Kidney (tissue), 22 donors: ENCODE results near the gene CCDC86. TPM values are rescaled to one million over a fixed set of nuclear protein-coding genes. Genes with fewer than 3 reads are reported as not detected.

ENCODE experiments used
- DNase-seq, 5 donors: peaks; one replicate each; pipeline ENCODE4 v3.0.0-alpha.2; 2013 to 2020
- FAIRE-seq: peaks from 2 replicates; lab custom pipeline; 2012; peaks lifted over from hg19 to GRCh38; lab: Jason Lieb, UNC
- H3K27ac ChIP-seq, 2 donors: one replicate each; pipeline ENCODE4 v1.7.0; 2013; ENCODE audit warnings: low read depth in 2 of 2, low read length in 2 of 2, inconsistent platforms in 1 of 2
- H3K27me3 ChIP-seq: one replicate; pipeline ENCODE4 v1.7.1; 2013; ENCODE audit warnings: low read length, inconsistent platforms; ENCODE audit not compliant: control insufficient read depth, insufficient read depth
- H3K36me3 ChIP-seq, 3 donors: one replicate each; pipeline versions ENCODE4 v1.7.0 to v1.7.1; 2013; ENCODE audit warnings: low read length in 3 of 3, control low read depth in 1 of 3, inconsistent platforms in 1 of 3; ENCODE audit not compliant: insufficient read depth in 3 of 3, control insufficient read depth in 2 of 3
- H3K4me1 ChIP-seq, 3 donors: one replicate each; pipeline versions ENCODE4 v1.7.0 to v1.7.1; 2013; ENCODE audit warnings: low read length in 3 of 3, inconsistent platforms in 1 of 3, low read depth in 1 of 3; ENCODE audit not compliant: control insufficient read depth in 2 of 3, insufficient read depth in 2 of 3
- H3K4me3 ChIP-seq, 3 donors: one replicate each; pipeline versions ENCODE4 v1.7.0 to v1.8.1; 2013; ENCODE audit warnings: low read length in 3 of 3, control low read depth in 1 of 3, inconsistent platforms in 1 of 3
- H3K9ac ChIP-seq, 3 donors: one replicate each; pipeline versions ENCODE4 v1.7.0 to v1.7.1; 2013; ENCODE audit warnings: low read length in 3 of 3, control low read depth in 1 of 3, inconsistent platforms in 1 of 3
- H3K9me3 ChIP-seq, 3 donors: one replicate each; pipeline versions ENCODE4 v1.7.0 to v1.7.1; 2013; ENCODE audit warnings: low read length in 3 of 3, control low read depth in 1 of 3, inconsistent platforms in 1 of 3; ENCODE audit not compliant: control insufficient read depth in 2 of 3, insufficient read depth in 1 of 3
- intact Hi-C: fragments of 100-400 bp; cut with DNase I; formaldehyde crosslinking; loops from one replicate; pipeline ENCODE4 v1.11.1; 2022
- long read RNA-seq, 10 donors: library from polyadenylated mRNA in 1 of 10; unstranded in 1 of 10; transcript quantifications; one replicate each; pipeline ENCODE4 v2.0.0 and lab custom pipeline, GENCODE V29; 2021 to 2026
- polyA plus RNA-seq: library from polyadenylated mRNA; stranded (reverse); fragments of 350-450 nt; fragmentation: Illumina TruSeq; extraction: RNeasy Lipid Tissue Mini Kit (QIAGEN cat#74804); gene quantifications from one replicate; pipeline ENCODE4 v1.2.3, GENCODE V29; 2014; ENCODE audit warnings: low read depth, low replicate concordance; ENCODE audit not compliant: insufficient read depth
- total RNA-seq: library from RNA; stranded (reverse); fragmentation: NEBNext Ultra II Directional; extraction: Animal tissue kit (Norgen Biotek cat#: 25700); gene quantifications from one replicate; pipeline ENCODE4 v1.2.1, GENCODE V29; 2021
- TF ChIP-seq, protein P1 (sequence below): IDR thresholded peaks from 3 replicates; pipeline ENCODE4 v1.5.1; 2012; ENCODE audit warnings: mild to moderate bottlenecking, moderate library complexity, borderline replicate concordance; ENCODE audit not compliant: insufficient read depth; ENCODE audit errors: extremely low read depth
- donor health status: control.
- donor health status: control.
- donor health status: control.
- donor health status: control.
- donor health status: control.
- donor health status: DM: yes; HTN: yes; CAD: no.
- donor health status: Normal renal cell carcinoma (clear cell type).

CCDC86 gene, protein sequence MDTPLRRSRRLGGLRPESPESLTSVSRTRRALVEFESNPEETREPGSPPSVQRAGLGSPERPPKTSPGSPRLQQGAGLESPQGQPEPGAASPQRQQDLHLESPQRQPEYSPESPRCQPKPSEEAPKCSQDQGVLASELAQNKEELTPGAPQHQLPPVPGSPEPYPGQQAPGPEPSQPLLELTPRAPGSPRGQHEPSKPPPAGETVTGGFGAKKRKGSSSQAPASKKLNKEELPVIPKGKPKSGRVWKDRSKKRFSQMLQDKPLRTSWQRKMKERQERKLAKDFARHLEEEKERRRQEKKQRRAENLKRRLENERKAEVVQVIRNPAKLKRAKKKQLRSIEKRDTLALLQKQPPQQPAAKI
- total RNA-seq (18.9 TPM), polyA plus RNA-seq (15.9 TPM)
- long read RNA-seq, donor 1, transcript CCDC86-201 (4 exons, 1,893 nt), result major isoform, 8 of 8 reads
- long read RNA-seq, donor 1, partial matches to known transcripts, result 0 of 8 reads
- long read RNA-seq, donor 1, other reads (novel, unspliced or antisense), result 0 of 8 reads
- long read RNA-seq, donor 2, transcript CCDC86-201 (4 exons, 1,893 nt), result major isoform, 6 of 6 reads
- long read RNA-seq, donor 2, partial matches to known transcripts, result 0 of 6 reads
- long read RNA-seq, donor 2, other reads (novel, unspliced or antisense), result 0 of 6 reads
- long read RNA-seq, donor 3, transcript CCDC86-201 (4 exons, 1,893 nt), result major isoform, 13 of 16 reads
- long read RNA-seq, donor 3, partial matches to known transcripts, result 0 of 16 reads
- long read RNA-seq, donor 3, other reads (novel, unspliced or antisense), result 0 of 16 reads
- long read RNA-seq, donor 4, transcript CCDC86-201 (4 exons, 1,893 nt), result major isoform, 12 of 12 reads
- long read RNA-seq, donor 4, partial matches to known transcripts, result 0 of 12 reads
- long read RNA-seq, donor 4, other reads (novel, unspliced or antisense), result 0 of 12 reads
- long read RNA-seq, donor 5, result 0 reads
- long read RNA-seq, donor 6, partial matches to known transcripts, result 0 of 2 reads
- long read RNA-seq, donor 6, other reads (novel, unspliced or antisense), result 0 of 2 reads
- long read RNA-seq, donor 7, transcript CCDC86-201 (4 exons, 1,893 nt), result major isoform, 18 of 22 reads
- long read RNA-seq, donor 7, partial matches to known transcripts, result 0 of 22 reads
- long read RNA-seq, donor 7, other reads (novel, unspliced or antisense), result 3 of 22 reads
- long read RNA-seq, donor 8, transcript CCDC86-201 (4 exons, 1,893 nt), result major isoform, 7 of 9 reads
- long read RNA-seq, donor 8, partial matches to known transcripts, result 0 of 9 reads
- long read RNA-seq, donor 8, other reads (novel, unspliced or antisense), result 0 of 9 reads
- long read RNA-seq, donor 9, transcript CCDC86-201 (4 exons, 1,893 nt), result major isoform, 6 of 6 reads
- long read RNA-seq, donor 9, partial matches to known transcripts, result 0 of 6 reads
- long read RNA-seq, donor 9, other reads (novel, unspliced or antisense), result 0 of 6 reads
- long read RNA-seq, donor 10, transcript CCDC86-201 (4 exons, 1,893 nt), result major isoform, 9 of 9 reads
- long read RNA-seq, donor 10, partial matches to known transcripts, result 0 of 9 reads
- long read RNA-seq, donor 10, other reads (novel, unspliced or antisense), result 0 of 9 reads

DNA sequence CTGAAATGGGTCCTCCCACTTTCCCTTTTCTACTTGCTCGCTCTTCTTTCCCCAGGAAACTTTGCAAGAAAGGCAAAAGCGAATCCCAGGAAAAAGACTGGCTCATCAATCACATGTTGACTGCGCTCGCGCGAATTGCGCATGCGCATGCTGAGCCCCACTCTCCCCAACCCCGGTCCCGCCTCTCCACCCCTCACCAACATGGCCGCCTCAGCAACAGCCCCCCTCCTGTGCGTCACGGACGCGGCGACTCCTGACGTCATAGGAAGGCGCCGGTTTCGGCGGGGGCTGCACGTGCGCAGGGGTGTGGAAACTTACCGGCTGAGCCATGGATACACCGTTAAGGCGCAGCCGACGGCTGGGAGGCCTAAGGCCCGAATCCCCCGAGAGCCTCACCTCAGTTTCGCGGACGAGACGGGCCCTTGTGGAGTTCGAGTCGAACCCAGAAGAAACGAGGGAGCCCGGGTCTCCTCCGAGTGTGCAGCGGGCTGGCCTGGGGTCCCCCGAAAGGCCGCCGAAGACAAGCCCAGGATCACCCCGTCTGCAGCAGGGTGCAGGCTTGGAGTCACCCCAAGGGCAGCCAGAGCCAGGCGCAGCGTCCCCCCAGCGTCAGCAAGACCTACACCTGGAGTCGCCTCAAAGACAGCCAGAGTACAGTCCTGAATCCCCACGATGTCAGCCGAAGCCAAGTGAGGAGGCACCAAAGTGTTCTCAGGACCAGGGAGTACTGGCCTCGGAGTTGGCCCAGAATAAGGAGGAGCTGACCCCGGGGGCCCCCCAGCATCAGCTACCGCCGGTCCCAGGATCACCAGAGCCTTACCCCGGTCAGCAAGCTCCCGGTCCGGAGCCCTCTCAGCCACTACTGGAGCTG, at the start of gene CCDC86:
Gene CCDC86, plus strand, starts transcription at position 317 of the 871 bp plus-strand sequence. Its CDS starts 12 bp downstream, at position 329.
- Histone ChIP-seq H3K36me3 (no peaks in the 10 kb centered on the region), H3K27ac (peak within 1 kb of the TSS; percentile 36 to 51), H3K9ac (peak within 1 kb of the TSS; percentile 51 to 95 (median 72)), H3K9me3 (no peaks in the 10 kb centered on the region), H3K4me3 (peak within 1 kb of the TSS; percentile 78 to 92 (median 85)), H3K27me3 (no peaks in the 10 kb centered on the region), H3K4me1 (peaks cover 5 to 30% (median 15%) of the 10 kb centered on the region in 3 donors)
- DNase-seq, result peak; percentile 98 to 99 (median 98)
- FAIRE-seq, result no peak
- TF ChIP-seq, protein P1, sequence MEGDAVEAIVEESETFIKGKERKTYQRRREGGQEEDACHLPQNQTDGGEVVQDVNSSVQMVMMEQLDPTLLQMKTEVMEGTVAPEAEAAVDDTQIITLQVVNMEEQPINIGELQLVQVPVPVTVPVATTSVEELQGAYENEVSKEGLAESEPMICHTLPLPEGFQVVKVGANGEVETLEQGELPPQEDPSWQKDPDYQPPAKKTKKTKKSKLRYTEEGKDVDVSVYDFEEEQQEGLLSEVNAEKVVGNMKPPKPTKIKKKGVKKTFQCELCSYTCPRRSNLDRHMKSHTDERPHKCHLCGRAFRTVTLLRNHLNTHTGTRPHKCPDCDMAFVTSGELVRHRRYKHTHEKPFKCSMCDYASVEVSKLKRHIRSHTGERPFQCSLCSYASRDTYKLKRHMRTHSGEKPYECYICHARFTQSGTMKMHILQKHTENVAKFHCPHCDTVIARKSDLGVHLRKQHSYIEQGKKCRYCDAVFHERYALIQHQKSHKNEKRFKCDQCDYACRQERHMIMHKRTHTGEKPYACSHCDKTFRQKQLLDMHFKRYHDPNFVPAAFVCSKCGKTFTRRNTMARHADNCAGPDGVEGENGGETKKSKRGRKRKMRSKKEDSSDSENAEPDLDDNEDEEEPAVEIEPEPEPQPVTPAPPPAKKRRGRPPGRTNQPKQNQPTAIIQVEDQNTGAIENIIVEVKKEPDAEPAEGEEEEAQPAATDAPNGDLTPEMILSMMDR, result peak; percentile 2
- intact Hi-C loops, result no loop called here

DNA sequence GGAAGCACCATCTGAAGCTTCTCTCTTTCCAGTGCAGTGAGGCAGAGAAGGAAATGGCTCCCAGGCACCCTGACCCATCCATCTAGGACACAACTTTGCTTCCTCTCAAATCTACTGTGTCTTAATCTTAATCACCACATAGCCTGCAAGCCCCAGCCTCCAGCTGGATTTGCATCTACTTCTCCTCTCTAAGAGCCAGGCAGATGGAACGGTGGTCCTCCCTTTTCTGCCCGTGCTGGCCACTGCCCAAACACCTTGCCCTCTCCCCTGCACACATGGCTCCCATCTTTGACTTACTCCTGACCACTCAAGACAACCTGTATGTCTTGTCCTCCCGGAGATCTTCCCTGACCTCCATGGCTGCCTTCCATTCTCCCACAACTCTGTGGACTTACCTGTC, 49.4 kb upstream of the CCDC86 start:
- Histone ChIP-seq H3K27ac (no peak overlapping the region), H3K9me3 (no peaks in the 10 kb centered on the region), H3K4me1 (peaks cover 0 to 3% (median 0%) of the 10 kb centered on the region in 3 donors), H3K36me3 (no peaks in the 10 kb centered on the region), H3K27me3 (no peaks in the 10 kb centered on the region), H3K4me3 (no peak overlapping the region), H3K9ac (no peak overlapping the region)
- TF ChIP-seq, protein P1, result no peak
- FAIRE-seq, result no peak
- peak in 1 of 5 donors; percentile 26 for DNase-seq
- intact Hi-C loops, result no loop called here
